Hepatocyte (in vitro differentiated cells): ENCODE measurements around the gene TPCN2. TPM values are rescaled to one million over a fixed set of nuclear protein-coding genes. Genes with fewer than 3 reads are reported as not detected.

Source experiments
- DNase-seq: peaks from one replicate; pipeline ENCODE4 v3.0.0-alpha.2; 2016; ENCODE audit warnings: low spot score
- H2AFZ ChIP-seq: fragments of 200-600 bp; sonication (generic); 2 replicates; pipeline ENCODE4 v1.6.0; 2016; ENCODE audit warnings: antibody characterized with exemption, mild to moderate bottlenecking
- H3K27ac ChIP-seq: fragments of 200-600 bp; sonication (generic); 2 replicates; pipeline ENCODE4 v1.5.1; 2016; ENCODE audit warnings: mild to moderate bottlenecking
- H3K27me3 ChIP-seq: fragments of 200-600 bp; sonication (generic); 2 replicates; pipeline ENCODE4 v1.6.1; 2016
- H3K36me3 ChIP-seq: fragments of 200-600 bp; sonication (generic); replicated peaks from 2 replicates; pipeline ENCODE4 v1.5.1; 2016; ENCODE audit warnings: low read depth; ENCODE audit not compliant: insufficient read depth
- H3K4me1 ChIP-seq: fragments of 200-600 bp; sonication (generic); 2 replicates; pipeline ENCODE4 v1.5.1; 2016; ENCODE audit warnings: mild to moderate bottlenecking, moderate library complexity; ENCODE audit not compliant: insufficient read depth
- H3K4me2 ChIP-seq: fragments of 200-600 bp; sonication (generic); 2 replicates; pipeline ENCODE4 v1.6.0; 2016
- H3K4me3 ChIP-seq: fragments of 200-600 bp; sonication (generic); 2 replicates; pipeline ENCODE4 v1.5.1; 2016; ENCODE audit warnings: mild to moderate bottlenecking
- H3K79me2 ChIP-seq: fragments of 200-600 bp; sonication (generic); 2 replicates; pipeline ENCODE4 v1.6.0; 2017; ENCODE audit warnings: mild to moderate bottlenecking
- H3K9me2 ChIP-seq: fragments of 200-600 bp; sonication (generic); replicated peaks from 2 replicates; pipeline ENCODE4 v1.6.0; 2017; ENCODE audit warnings: mild to moderate bottlenecking; ENCODE audit not compliant: insufficient read depth
- H3K9me3 ChIP-seq: fragments of 200-600 bp; sonication (generic); 2 replicates; pipeline ENCODE4 v1.5.1; 2016; ENCODE audit warnings: low read depth, mild to moderate bottlenecking
- H4K20me1 ChIP-seq: fragments of 200-600 bp; sonication (generic); 2 replicates; pipeline ENCODE4 v1.6.0; 2016; ENCODE audit warnings: mild to moderate bottlenecking; ENCODE audit not compliant: insufficient read depth, poor library complexity, severe bottlenecking
- CTCF ChIP-seq: fragments of 200-600 bp; sonication (generic); IDR thresholded peaks from 2 replicates; pipeline ENCODE4 v1.5.1; 2016; ENCODE audit warnings: antibody characterized with exemption, mild to moderate bottlenecking; ENCODE audit not compliant: poor library complexity
- EZH2 ChIP-seq: fragments of 200-600 bp; sonication (generic); IDR thresholded peaks from 2 replicates; pipeline ENCODE4 v1.6.1; 2016; ENCODE audit warnings: antibody characterized with exemption, mild to moderate bottlenecking, borderline replicate concordance
- EZH2phosphoT487 ChIP-seq: fragments of 200-600 bp; sonication (generic); IDR thresholded peaks from one replicate; pipeline ENCODE4 v1.6.1; 2018; ENCODE audit warnings: antibody characterized with exemption, mild to moderate bottlenecking, low read depth, moderate library complexity; ENCODE audit not compliant: unreplicated experiment, severe bottlenecking
- WGBS: methylation state at CpG from one replicate; pipeline ENCODE4 v1.1.6; 2016; ENCODE audit warnings: low lambda C conversion rate; ENCODE audit errors: missing lambda C conversion rate; 5-methylcytosine and 5-hydroxymethylcytosine counted together
- polyA plus RNA-seq: library from polyadenylated mRNA; unstranded; fragments of >200 nt; fragmentation: Nextera tagmentation; extraction: Ambion mirVana; gene quantifications from 2 replicates; pipeline ENCODE4 v1.2.1, GENCODE V29; 2016
- total RNA-seq: library from RNA; depleted of rRNA; stranded (reverse); fragments of >200 nt; gene quantifications from 2 replicates; pipeline ENCODE4 v1.2.3, GENCODE V29; 2014

Gene TPCN2
- total and polyA plus RNA-seq, 2 experiments from 2014 or later: 16.6 to 21.3 TPM

GRCh38 chr11:69108559-69108958 lies 59.8 kb downstream of the TPCN2 start:
- TF ChIP-seq EZH2phosphoT487 (no peak), EZH2 (no peak), CTCF (no peak)
- no peaks in the 10 kb centered on the region for H3K4me1 ChIP-seq
- 98% methylated on average over 5 of the region's 5 CpGs for WGBS
- H3K27ac ChIP-seq: no peak overlapping the region
- H4K20me1 ChIP-seq: no peaks in the 10 kb centered on the region
- no peak for DNase-seq
- no peak overlapping the region for H3K4me3 ChIP-seq
- no peaks in the 10 kb centered on the region for H3K36me3 ChIP-seq
- no peaks in the 10 kb centered on the region for H3K79me2 ChIP-seq
- no peaks in the 10 kb centered on the region for H3K9me3 ChIP-seq
- no peak overlapping the region for H3K4me2 ChIP-seq
- H2AFZ ChIP-seq: no peak overlapping the region
- H3K27me3 ChIP-seq: no peaks in the 10 kb centered on the region
- H3K9me2 ChIP-seq: no peaks in the 10 kb centered on the region

DNA sequence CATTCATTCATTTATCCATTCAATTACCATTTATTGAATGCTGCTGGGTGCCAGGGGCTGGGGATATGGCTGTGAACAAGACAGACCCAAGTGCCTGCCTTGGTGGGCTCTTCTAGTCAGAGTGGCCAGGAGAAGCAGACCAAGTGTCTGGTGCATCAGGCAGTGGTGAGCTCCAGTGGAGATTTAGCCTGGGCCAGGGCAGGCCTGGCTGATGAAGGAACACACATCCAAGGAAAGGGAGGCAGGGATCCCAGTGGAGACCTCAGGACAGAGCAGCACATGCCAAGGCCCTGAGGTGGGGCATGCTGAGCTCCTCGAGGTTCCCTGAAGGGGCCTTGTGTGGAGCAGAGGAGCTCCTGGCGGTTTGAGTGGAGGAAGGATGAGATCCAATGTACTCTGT lies 60.4 kb downstream of the TPCN2 start:
- TF ChIP-seq EZH2 (no peak), CTCF (no peak), EZH2phosphoT487 (no peak)
- H3K36me3 ChIP-seq: no peaks in the 10 kb centered on the region
- 91% methylated on average over 2 of the region's 2 CpGs for WGBS

DNA sequence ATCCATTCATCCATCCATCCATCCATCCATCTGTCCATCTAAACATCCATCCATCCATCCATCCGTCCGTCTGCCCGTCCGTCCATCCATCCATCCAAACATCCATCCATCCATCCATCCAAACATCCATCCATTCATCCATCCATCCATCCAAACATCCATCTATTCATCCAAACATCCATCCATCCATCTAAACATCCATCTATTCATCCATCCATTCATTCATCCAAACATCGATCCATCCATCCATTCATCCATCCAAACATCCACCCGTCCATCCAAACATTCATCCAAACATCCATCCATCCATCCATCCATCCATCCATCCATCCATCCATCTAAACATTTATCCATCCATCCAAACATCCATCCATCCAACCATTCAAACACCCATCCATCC lies 61.7 kb downstream of the TPCN2 start:
- DNase-seq: no peak
- Histone ChIP-seq H2AFZ (no peak overlapping the region), H3K36me3 (no peaks in the 10 kb centered on the region), H4K20me1 (no peaks in the 10 kb centered on the region), H3K27ac (no peak overlapping the region), H3K9me2 (no peaks in the 10 kb centered on the region), H3K4me2 (no peak overlapping the region), H3K27me3 (no peaks in the 10 kb centered on the region), H3K4me1 (no peaks in the 10 kb centered on the region), H3K79me2 (no peaks in the 10 kb centered on the region), H3K4me3 (no peak overlapping the region), H3K9me3 (no peaks in the 10 kb centered on the region)
- no peak for TF ChIP-seq EZH2phosphoT487
- TF ChIP-seq CTCF: no peak
- TF ChIP-seq EZH2: no peak
- 85% methylated on average over 6 of the region's 6 CpGs for WGBS

More for the DNA sequence above, 60.4 kb downstream of the TPCN2 start:
- no peaks in the 10 kb centered on the region for H4K20me1 ChIP-seq
- no peaks in the 10 kb centered on the region for H3K9me2 ChIP-seq
- H3K4me1 ChIP-seq: no peaks in the 10 kb centered on the region
- no peaks in the 10 kb centered on the region for H3K79me2 ChIP-seq
- no peak overlapping the region for H3K4me2 ChIP-seq
- H3K9me3 ChIP-seq: no peaks in the 10 kb centered on the region
- H2AFZ ChIP-seq: no peak overlapping the region
- H3K4me3 ChIP-seq: no peak overlapping the region
- no peak overlapping the region for H3K27ac ChIP-seq
- H3K27me3 ChIP-seq: no peaks in the 10 kb centered on the region
- DNase-seq: no peak
